Thyroid gland (tissue), 4 donors: Measurements from ENCODE around the gene MGAM2.

Experiments
- POLR2A ChIP-seq, 2 donors: fragments of 450-650 bp; IDR thresholded peaks; one replicate each; pipeline ENCODE4 v1.6.1; 2017; ENCODE audit warnings: antibody characterized with exemption in 2 of 2, mild to moderate bottlenecking in 2 of 2, moderate library complexity in 1 of 2
- TF ChIP-seq, protein P1 (sequence below), 6 experiments: fragments of 200-600 bp in 3 of 6; fragments of 450-650 bp in 3 of 6; sonication (generic) in 3 of 6; IDR thresholded peaks; one replicate each; pipeline ENCODE4 v1.5.1; 2016 to 2019; ENCODE audit warnings: antibody characterized with exemption in 6 of 6, mild to moderate bottlenecking in 2 of 6, inconsistent platforms in 1 of 6, moderate library complexity in 1 of 6

DNA sequence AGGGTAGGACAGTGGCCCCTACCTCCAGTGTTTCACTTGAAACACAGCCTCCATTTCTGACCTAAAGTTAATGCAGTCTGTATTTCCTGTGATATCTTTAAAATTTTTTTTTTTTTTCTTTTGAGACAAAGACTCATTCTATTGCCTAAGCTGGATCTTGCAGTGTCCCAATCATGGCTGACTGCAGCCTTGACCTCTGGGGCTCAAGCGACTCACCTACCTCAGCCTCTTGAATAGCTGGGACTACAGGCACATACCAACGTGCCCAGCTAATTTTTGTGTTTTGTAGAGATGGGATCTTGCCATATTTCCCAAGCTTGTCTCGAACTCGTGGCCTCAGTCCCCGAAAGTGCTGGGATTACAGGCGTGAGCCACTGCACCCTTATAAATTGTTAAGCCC is 16.7 kb upstream of the MGAM2 start:
- no peak for TF ChIP-seq POLR2A (IDR thresholded peaks at IDR 0.05)
- TF ChIP-seq, protein P1, sequence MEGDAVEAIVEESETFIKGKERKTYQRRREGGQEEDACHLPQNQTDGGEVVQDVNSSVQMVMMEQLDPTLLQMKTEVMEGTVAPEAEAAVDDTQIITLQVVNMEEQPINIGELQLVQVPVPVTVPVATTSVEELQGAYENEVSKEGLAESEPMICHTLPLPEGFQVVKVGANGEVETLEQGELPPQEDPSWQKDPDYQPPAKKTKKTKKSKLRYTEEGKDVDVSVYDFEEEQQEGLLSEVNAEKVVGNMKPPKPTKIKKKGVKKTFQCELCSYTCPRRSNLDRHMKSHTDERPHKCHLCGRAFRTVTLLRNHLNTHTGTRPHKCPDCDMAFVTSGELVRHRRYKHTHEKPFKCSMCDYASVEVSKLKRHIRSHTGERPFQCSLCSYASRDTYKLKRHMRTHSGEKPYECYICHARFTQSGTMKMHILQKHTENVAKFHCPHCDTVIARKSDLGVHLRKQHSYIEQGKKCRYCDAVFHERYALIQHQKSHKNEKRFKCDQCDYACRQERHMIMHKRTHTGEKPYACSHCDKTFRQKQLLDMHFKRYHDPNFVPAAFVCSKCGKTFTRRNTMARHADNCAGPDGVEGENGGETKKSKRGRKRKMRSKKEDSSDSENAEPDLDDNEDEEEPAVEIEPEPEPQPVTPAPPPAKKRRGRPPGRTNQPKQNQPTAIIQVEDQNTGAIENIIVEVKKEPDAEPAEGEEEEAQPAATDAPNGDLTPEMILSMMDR (IDR thresholded peaks at IDR 0.05), result no peak
